Hepatocyte (in vitro differentiated cells): ENCODE data around the gene GALNT15. TPM values are rescaled to one million over a fixed set of nuclear protein-coding genes. Genes with fewer than 3 reads are reported as not detected.

ENCODE experiments used
- DNase-seq: peaks from one replicate; pipeline ENCODE4 v3.0.0-alpha.2; 2016; ENCODE audit warnings: low spot score
- H2AFZ ChIP-seq: fragments of 200-600 bp; sonication (generic); 2 replicates; pipeline ENCODE4 v1.6.0; 2016; ENCODE audit warnings: antibody characterized with exemption, mild to moderate bottlenecking
- H3K27ac ChIP-seq: fragments of 200-600 bp; sonication (generic); 2 replicates; pipeline ENCODE4 v1.5.1; 2016; ENCODE audit warnings: mild to moderate bottlenecking
- H3K27me3 ChIP-seq: fragments of 200-600 bp; sonication (generic); 2 replicates; pipeline ENCODE4 v1.6.1; 2016
- H3K36me3 ChIP-seq: fragments of 200-600 bp; sonication (generic); replicated peaks from 2 replicates; pipeline ENCODE4 v1.5.1; 2016; ENCODE audit warnings: low read depth; ENCODE audit not compliant: insufficient read depth
- H3K4me1 ChIP-seq: fragments of 200-600 bp; sonication (generic); 2 replicates; pipeline ENCODE4 v1.5.1; 2016; ENCODE audit warnings: mild to moderate bottlenecking, moderate library complexity; ENCODE audit not compliant: insufficient read depth
- H3K4me2 ChIP-seq: fragments of 200-600 bp; sonication (generic); 2 replicates; pipeline ENCODE4 v1.6.0; 2016
- H3K4me3 ChIP-seq: fragments of 200-600 bp; sonication (generic); 2 replicates; pipeline ENCODE4 v1.5.1; 2016; ENCODE audit warnings: mild to moderate bottlenecking
- H3K79me2 ChIP-seq: fragments of 200-600 bp; sonication (generic); 2 replicates; pipeline ENCODE4 v1.6.0; 2017; ENCODE audit warnings: mild to moderate bottlenecking
- H3K9me2 ChIP-seq: fragments of 200-600 bp; sonication (generic); replicated peaks from 2 replicates; pipeline ENCODE4 v1.6.0; 2017; ENCODE audit warnings: mild to moderate bottlenecking; ENCODE audit not compliant: insufficient read depth
- H3K9me3 ChIP-seq: fragments of 200-600 bp; sonication (generic); 2 replicates; pipeline ENCODE4 v1.5.1; 2016; ENCODE audit warnings: low read depth, mild to moderate bottlenecking
- H4K20me1 ChIP-seq: fragments of 200-600 bp; sonication (generic); 2 replicates; pipeline ENCODE4 v1.6.0; 2016; ENCODE audit warnings: mild to moderate bottlenecking; ENCODE audit not compliant: insufficient read depth, poor library complexity, severe bottlenecking
- EZH2 ChIP-seq: fragments of 200-600 bp; sonication (generic); IDR thresholded peaks from 2 replicates; pipeline ENCODE4 v1.6.1; 2016; ENCODE audit warnings: antibody characterized with exemption, mild to moderate bottlenecking, borderline replicate concordance
- EZH2phosphoT487 ChIP-seq: fragments of 200-600 bp; sonication (generic); IDR thresholded peaks from one replicate; pipeline ENCODE4 v1.6.1; 2018; ENCODE audit warnings: antibody characterized with exemption, mild to moderate bottlenecking, low read depth, moderate library complexity; ENCODE audit not compliant: unreplicated experiment, severe bottlenecking
- WGBS: methylation state at CpG from one replicate; pipeline ENCODE4 v1.1.6; 2016; ENCODE audit warnings: low lambda C conversion rate; ENCODE audit errors: missing lambda C conversion rate; 5-methylcytosine and 5-hydroxymethylcytosine counted together
- polyA plus RNA-seq: library from polyadenylated mRNA; unstranded; fragments of >200 nt; fragmentation: Nextera tagmentation; extraction: Ambion mirVana; gene quantifications from 2 replicates; pipeline ENCODE4 v1.2.1, GENCODE V29; 2016
- total RNA-seq: library from RNA; depleted of rRNA; stranded (reverse); fragments of >200 nt; gene quantifications from 2 replicates; pipeline ENCODE4 v1.2.3, GENCODE V29; 2014
- TF ChIP-seq, protein P1 (sequence below): fragments of 200-600 bp; sonication (generic); IDR thresholded peaks from 2 replicates; pipeline ENCODE4 v1.5.1; 2016; ENCODE audit warnings: antibody characterized with exemption, mild to moderate bottlenecking; ENCODE audit not compliant: poor library complexity

GALNT15 gene
- total and polyA plus RNA-seq, 2 experiments from 2014 or later: 1.1 to 1.4 TPM

DNA sequence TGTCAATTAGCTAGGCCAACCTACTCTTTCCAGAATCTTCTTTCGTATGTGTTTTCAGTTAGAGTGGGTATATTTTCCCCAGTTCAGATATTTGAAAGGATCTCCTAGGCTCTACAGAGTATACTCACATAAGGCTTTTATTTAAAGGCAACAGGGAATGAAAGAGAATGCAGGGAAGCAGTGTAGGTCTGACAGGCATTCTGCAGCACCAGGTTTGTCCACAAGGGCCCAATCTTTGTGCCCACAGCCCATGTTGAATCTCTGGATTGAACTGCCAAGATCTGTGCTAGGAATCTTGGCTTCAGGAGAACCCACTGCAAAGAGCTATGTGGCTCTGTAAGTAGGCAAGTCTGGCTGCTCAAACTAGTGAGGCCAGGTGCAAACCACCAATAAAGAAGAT lies 24.2 kb upstream of the GALNT15 start:
- Histone ChIP-seq H4K20me1 (no peaks in the 10 kb centered on the region), H3K4me1 (no peaks in the 10 kb centered on the region), H3K4me3 (no peak overlapping the region), H3K27me3 (no peaks in the 10 kb centered on the region), H3K9me3 (no peaks in the 10 kb centered on the region), H3K27ac (no peak overlapping the region), H3K79me2 (no peaks in the 10 kb centered on the region), H3K9me2 (no peaks in the 10 kb centered on the region), H3K36me3 (no peaks in the 10 kb centered on the region), H2AFZ (no peak overlapping the region), H3K4me2 (no peak overlapping the region)
- DNase-seq: no peak
- WGBS: 96% methylated on average over 1 of the region's 1 CpG
- no peak for TF ChIP-seq EZH2
- TF ChIP-seq, protein P1, sequence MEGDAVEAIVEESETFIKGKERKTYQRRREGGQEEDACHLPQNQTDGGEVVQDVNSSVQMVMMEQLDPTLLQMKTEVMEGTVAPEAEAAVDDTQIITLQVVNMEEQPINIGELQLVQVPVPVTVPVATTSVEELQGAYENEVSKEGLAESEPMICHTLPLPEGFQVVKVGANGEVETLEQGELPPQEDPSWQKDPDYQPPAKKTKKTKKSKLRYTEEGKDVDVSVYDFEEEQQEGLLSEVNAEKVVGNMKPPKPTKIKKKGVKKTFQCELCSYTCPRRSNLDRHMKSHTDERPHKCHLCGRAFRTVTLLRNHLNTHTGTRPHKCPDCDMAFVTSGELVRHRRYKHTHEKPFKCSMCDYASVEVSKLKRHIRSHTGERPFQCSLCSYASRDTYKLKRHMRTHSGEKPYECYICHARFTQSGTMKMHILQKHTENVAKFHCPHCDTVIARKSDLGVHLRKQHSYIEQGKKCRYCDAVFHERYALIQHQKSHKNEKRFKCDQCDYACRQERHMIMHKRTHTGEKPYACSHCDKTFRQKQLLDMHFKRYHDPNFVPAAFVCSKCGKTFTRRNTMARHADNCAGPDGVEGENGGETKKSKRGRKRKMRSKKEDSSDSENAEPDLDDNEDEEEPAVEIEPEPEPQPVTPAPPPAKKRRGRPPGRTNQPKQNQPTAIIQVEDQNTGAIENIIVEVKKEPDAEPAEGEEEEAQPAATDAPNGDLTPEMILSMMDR: no peak
- no peak for TF ChIP-seq EZH2phosphoT487

DNA sequence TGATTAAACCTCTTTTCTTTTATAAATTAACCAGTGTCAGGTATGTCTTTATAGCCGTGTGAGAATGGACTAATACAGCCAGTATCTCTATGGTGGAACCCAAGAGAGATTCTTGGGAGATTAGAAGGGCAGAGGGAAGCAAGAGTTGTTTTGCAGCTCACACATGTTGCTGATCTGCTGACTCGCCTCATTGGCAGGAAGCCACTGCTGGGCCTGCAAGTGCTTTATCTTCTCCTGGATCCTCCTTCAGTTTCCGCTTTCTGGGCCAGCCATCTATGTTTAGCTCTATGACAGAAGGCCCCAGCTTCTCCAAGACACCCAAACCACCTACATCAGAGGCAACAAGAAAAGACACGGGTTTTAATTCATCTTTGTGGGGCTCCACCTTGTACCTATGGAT lies 23.4 kb upstream of the GALNT15 start:
- Histone ChIP-seq H3K36me3 (no peaks in the 10 kb centered on the region), H3K9me3 (no peaks in the 10 kb centered on the region), H3K4me1 (no peaks in the 10 kb centered on the region), H3K9me2 (no peaks in the 10 kb centered on the region), H4K20me1 (no peaks in the 10 kb centered on the region), H3K27ac (no peak overlapping the region), H3K4me3 (no peak overlapping the region), H3K79me2 (no peaks in the 10 kb centered on the region), H3K27me3 (no peaks in the 10 kb centered on the region), H3K4me2 (no peak overlapping the region), H2AFZ (no peak overlapping the region)
- DNase-seq: peak; percentile 43
- WGBS: 90% methylated on average over 4 of the region's 4 CpGs
- TF ChIP-seq EZH2 (no peak), EZH2phosphoT487 (no peak)
- TF ChIP-seq, protein P1: no peak

DNA sequence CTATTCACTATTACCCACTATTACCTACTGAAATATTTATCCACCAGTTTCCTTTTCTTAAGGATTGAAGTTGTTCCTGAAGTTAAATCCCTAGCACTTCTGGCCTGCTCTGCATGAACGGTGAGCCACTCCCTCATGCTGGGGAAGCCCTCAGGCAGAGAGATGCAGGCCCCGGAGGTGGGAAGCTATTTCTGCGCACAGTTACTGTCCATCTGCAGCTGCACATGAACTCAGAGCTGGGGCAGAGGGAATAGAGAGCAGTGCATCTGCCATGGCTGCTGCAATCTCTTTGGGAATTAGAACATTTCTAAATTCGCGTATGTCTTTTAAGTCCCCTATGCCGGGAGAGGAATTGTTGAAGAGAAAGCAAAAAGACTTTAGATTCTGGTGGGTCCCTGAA lies 6.3 kb upstream of the GALNT15 start:
- Histone ChIP-seq H3K9me3 (no peaks in the 10 kb centered on the region), H3K27ac (no peak overlapping the region), H4K20me1 (no peaks in the 10 kb centered on the region), H3K4me3 (no peak overlapping the region), H3K4me2 (no peak overlapping the region), H3K36me3 (no peaks in the 10 kb centered on the region), H3K79me2 (no peaks in the 10 kb centered on the region), H3K27me3 (no peaks in the 10 kb centered on the region), H3K4me1 (no peaks in the 10 kb centered on the region), H2AFZ (no peak overlapping the region), H3K9me2 (no peaks in the 10 kb centered on the region)
- DNase-seq: no peak
- TF ChIP-seq EZH2 (no peak), EZH2phosphoT487 (no peak)
- TF ChIP-seq, protein P1: no peak
- WGBS: 83% methylated on average over 6 of the region's 6 CpGs

DNA sequence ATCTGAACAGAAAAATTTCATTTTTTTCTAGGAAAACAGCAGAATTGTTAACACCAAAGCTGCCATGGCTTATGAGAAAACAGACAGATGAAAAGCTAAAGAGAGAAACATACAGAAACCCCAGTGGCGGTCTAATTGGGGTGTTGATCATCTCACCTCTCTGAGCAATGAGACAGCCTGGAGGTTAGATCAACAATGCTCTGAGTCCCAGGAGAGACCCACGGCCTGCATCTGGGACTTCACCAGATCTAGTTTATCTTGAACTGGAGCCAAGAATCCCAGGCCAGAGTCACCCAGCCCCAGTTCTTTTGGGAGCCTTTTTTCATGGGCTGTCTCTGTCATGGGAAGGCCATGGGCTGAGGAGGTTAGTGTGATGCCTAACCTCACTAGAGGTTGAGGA lies 3.5 kb upstream of the GALNT15 start:
- no peaks in the 10 kb centered on the region for H3K79me2 ChIP-seq
- H2AFZ ChIP-seq: no peak overlapping the region
- no peaks in the 10 kb centered on the region for H3K9me2 ChIP-seq
- H3K4me3 ChIP-seq: no peak overlapping the region
- TF ChIP-seq, protein P1: no peak
- TF ChIP-seq EZH2phosphoT487 (no peak), EZH2 (no peak)
- no peaks in the 10 kb centered on the region for H3K36me3 ChIP-seq
- no peaks in the 10 kb centered on the region for H3K9me3 ChIP-seq
- WGBS: 79% methylated on average over 2 of the region's 2 CpGs
- H3K4me1 ChIP-seq: peaks cover 3% of the 10 kb centered on the region
- DNase-seq: no peak
- no peak overlapping the region for H3K27ac ChIP-seq
- H3K27me3 ChIP-seq: peaks cover 12% of the 10 kb centered on the region
- no peak overlapping the region for H3K4me2 ChIP-seq
- no peaks in the 10 kb centered on the region for H4K20me1 ChIP-seq
